ACC112 (cell line): ENCODE data around the gene TRIM2.

ENCODE experiments used
- H2AFZ ChIP-seq: fragments of 200-600 bp; sonication (generic); one replicate; pipeline ENCODE4 v1.6.0; 2017; ENCODE audit warnings: antibody characterized with exemption, low read length; ENCODE audit not compliant: unreplicated experiment
- H3K27ac ChIP-seq: fragments of 200-600 bp; sonication (generic); 2 replicates; pipeline ENCODE4 v1.5.1; 2014; ENCODE audit warnings: low read depth, mild to moderate bottlenecking, antibody characterized with exemption, low read length, moderate library complexity
- H3K27me3 ChIP-seq: fragments of 200-600 bp; sonication (generic); 2 replicates; pipeline ENCODE4 v1.6.1; 2014; ENCODE audit warnings: mild to moderate bottlenecking, antibody characterized with exemption, low read length, moderate library complexity, mixed read lengths; ENCODE audit not compliant: insufficient read depth
- H3K36me3 ChIP-seq: fragments of 200-600 bp; sonication (generic); 2 replicates; pipeline ENCODE4 v1.6.1; 2016; ENCODE audit warnings: mild to moderate bottlenecking, antibody characterized with exemption, low read length, moderate library complexity, mixed read lengths; ENCODE audit not compliant: insufficient read depth
- H3K4me1 ChIP-seq: fragments of 200-600 bp; sonication (generic); one replicate; pipeline ENCODE4 v1.6.1; 2016; ENCODE audit warnings: low read length, mixed read lengths; ENCODE audit not compliant: insufficient read depth, unreplicated experiment, control insufficient read depth
- H3K4me3 ChIP-seq: fragments of 200-600 bp; sonication (generic); 2 replicates; pipeline ENCODE4 v1.5.1; 2014; ENCODE audit warnings: mild to moderate bottlenecking, low read depth, low read length
- H3K79me2 ChIP-seq: fragments of 200-600 bp; sonication (generic); one replicate; pipeline ENCODE4 v1.6.0; 2016; ENCODE audit warnings: low read length; ENCODE audit not compliant: control insufficient read depth, unreplicated experiment, insufficient read depth

Gene TRIM2

DNA sequence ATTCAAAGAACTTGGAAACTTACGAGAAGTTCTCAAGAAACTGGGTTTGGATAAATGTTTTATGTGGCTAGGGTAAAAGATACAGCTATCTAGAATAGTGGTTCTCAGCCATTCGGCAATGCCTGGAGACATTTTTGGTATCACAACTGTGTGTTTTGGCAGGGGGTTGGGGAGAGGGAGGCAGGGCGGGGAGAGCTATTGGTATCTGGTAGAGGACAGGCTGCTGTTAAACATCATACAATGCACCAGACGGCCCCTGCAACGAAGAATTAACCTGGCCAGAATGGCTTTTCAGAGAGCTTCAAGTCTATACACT is 89.5 kb downstream of the TRIM2 start:
- no peaks in the 10 kb centered on the region for H3K79me2 ChIP-seq
- H3K27ac ChIP-seq = no peak overlapping the region
- no peaks in the 10 kb centered on the region for H3K4me1 ChIP-seq
- H3K4me3 ChIP-seq = no peak overlapping the region
- no peak overlapping the region for H2AFZ ChIP-seq
- no peaks in the 10 kb centered on the region for H3K27me3 ChIP-seq
- H3K36me3 ChIP-seq = peaks cover 8% of the 10 kb centered on the region; the same call in 1 of the 2 replicates

DNA sequence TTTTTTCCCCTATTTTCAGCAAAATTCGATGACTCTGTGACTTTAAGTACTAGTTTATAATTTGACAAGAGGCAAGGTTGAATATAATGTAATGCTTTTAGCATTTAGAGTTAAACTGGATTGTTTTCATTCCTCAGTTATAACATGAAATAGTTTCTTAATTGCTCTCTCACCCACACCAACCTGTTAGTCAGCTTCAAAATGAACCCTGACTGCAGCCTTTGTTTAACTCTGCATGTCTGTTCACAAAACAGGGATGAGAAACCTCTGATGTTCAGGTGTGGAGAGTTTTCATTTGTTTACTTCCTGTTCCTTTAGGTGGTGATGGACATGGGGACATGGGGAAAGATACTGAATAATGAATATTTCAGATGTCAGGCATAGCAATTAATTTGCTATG is 90.4 kb downstream of the TRIM2 start:
- H3K4me1 ChIP-seq = no peaks in the 10 kb centered on the region
- no peak overlapping the region for H2AFZ ChIP-seq
- H3K36me3 ChIP-seq = peaks cover 17% of the 10 kb centered on the region
- no peak overlapping the region for H3K27ac ChIP-seq
- no peaks in the 10 kb centered on the region for H3K79me2 ChIP-seq
- H3K4me3 ChIP-seq = no peak overlapping the region
- H3K27me3 ChIP-seq = no peaks in the 10 kb centered on the region

DNA sequence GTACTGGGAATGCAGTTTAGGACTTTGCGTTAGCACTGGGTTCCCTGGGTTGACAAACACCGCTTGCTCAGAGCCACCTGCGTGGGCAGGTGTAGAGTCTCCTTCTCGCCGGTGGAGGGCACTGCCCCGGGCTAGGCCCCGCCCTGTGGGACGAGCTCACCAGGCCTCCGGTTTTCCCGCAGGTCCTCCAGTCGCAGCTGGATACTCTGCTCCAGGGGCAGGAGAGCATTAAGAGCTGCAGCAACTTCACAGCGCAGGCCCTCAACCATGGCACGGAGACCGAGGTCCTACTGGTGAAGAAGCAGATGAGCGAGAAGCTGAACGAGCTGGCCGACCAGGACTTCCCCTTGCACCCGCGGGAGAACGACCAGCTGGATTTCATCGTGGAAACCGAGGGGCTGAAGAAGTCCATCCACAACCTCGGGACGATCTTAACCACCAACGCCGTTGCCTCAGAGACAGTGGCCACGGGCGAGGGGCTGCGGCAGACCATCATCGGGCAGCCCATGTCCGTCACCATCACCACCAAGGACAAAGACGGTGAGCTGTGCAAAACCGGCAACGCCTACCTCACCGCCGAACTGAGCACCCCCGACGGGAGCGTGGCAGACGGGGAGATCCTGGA is 91.0 kb downstream of the TRIM2 start:
- Histone ChIP-seq H3K79me2 (no peaks in the 10 kb centered on the region), H3K27ac (no peak overlapping the region), H3K36me3 (peaks cover 22% of the 10 kb centered on the region)

DNA sequence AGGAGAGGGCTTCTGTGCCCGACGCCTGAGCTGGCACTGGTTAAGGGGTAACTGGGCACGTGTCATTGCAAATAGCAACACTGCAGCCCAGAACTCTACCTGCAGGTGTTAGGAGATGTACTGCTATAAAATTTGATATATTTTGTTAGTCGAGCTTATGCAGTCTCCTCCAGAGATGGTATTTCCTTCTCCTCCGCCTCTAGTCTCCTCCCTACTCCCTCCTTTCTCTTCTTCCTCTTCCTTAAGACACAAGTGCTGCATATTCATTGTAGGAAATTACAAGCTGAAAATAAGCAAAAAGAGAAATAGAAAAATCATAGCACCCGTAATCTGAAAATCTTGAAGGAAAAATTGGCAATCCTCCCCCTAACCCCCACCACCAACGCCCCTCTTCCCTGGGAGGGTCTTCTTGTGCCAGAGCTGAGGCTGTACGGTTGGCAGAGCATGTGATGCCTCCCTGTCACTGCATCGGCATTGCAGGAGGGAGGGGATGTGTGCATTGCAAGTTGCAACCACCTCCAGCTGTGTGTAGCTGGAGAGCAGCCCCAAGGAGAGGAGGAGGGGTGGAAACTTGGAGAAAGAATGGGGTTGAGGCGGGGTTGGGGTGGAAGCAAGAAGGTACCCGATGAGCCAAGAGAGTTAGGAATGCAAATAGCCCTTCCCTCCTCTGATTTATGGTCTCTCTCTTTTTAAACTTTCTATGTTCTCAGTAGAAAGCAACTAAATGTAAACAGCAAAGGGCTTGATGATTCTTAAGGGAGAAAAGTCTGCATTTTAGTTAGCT is 92.0 kb downstream of the TRIM2 start:
- Histone ChIP-seq H2AFZ (no peak overlapping the region), H3K27me3 (no peaks in the 10 kb centered on the region), H3K4me3 (no peak overlapping the region), H3K36me3 (peaks cover 24% of the 10 kb centered on the region), H3K4me1 (no peaks in the 10 kb centered on the region), H3K79me2 (no peaks in the 10 kb centered on the region), H3K27ac (no peak overlapping the region)

More for the DNA sequence above, 91.0 kb downstream of the TRIM2 start:
- Histone ChIP-seq H3K4me3 (no peak overlapping the region), H3K27me3 (no peaks in the 10 kb centered on the region), H2AFZ (no peak overlapping the region), H3K4me1 (no peaks in the 10 kb centered on the region)

DNA sequence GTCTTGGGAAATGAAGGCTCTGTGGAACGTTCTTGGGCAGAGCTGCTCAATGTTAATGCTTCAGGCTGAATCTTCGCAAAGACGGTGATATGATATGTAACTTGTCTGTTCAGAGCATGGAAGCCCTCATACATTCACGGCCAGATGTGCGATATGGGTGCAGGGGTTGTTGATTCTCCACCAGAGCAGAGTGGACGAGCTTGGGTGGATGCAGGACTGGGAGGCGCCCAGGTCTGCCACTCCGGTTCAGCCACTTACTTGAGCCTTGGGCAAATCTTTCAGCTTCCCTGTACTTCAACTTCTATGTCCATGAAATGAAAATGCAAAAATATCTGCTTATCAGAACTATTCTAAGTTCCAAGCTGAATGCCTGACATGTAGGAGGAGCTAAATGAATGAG is 92.9 kb downstream of the TRIM2 start:
- no peak overlapping the region for H3K27ac ChIP-seq
- H3K79me2 ChIP-seq = no peaks in the 10 kb centered on the region
- H2AFZ ChIP-seq = no peak overlapping the region
- H3K4me1 ChIP-seq = no peaks in the 10 kb centered on the region
- H3K4me3 ChIP-seq = no peak overlapping the region
- peaks cover 25% of the 10 kb centered on the region for H3K36me3 ChIP-seq
- H3K27me3 ChIP-seq = no peaks in the 10 kb centered on the region

DNA sequence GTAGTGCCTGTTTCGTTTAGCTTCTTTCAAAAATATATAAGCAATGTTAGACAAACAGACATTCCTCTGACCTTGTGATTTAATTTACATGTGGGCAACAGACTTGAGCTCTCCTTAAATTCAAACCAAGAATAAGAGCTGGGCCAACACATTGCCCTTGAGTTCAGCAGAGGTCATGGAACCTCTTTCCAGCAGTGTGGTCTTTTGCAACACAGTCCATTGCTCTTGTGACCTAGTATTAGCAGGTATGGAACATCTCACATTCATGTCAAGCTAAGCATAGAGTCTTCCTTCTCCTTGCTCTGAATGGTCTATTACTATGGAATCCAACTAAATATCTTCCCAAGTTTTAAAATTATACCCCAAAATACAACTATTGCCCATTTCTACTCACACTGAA is 106.5 kb downstream of the TRIM2 start:
- H2AFZ ChIP-seq = no peak overlapping the region
- no peaks in the 10 kb centered on the region for H3K79me2 ChIP-seq
- H3K36me3 ChIP-seq = no peaks in the 10 kb centered on the region
- no peak overlapping the region for H3K4me3 ChIP-seq
- no peak overlapping the region for H3K27ac ChIP-seq
- H3K4me1 ChIP-seq = no peaks in the 10 kb centered on the region
- no peaks in the 10 kb centered on the region for H3K27me3 ChIP-seq

DNA sequence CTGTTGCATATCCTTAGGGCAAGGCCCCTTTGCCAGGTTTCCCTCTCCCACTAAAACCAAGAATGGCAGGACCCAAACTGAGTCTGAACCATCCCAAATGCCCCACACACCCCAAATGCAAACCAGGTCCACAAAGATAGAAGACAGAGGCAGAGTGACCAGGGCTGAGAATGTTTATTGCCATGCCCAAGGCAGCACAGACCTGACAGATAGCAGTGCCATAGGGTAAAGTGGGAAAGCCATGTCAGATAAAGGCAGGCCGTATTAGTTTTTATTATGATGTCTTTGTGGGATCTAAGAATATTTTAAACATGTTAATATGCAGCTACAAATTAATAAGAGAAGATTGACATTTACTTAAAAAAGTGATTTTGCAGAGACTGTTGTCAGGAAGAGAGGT is 110.7 kb downstream of the TRIM2 start:
- H3K79me2 ChIP-seq = no peaks in the 10 kb centered on the region
- no peak overlapping the region for H2AFZ ChIP-seq

DNA sequence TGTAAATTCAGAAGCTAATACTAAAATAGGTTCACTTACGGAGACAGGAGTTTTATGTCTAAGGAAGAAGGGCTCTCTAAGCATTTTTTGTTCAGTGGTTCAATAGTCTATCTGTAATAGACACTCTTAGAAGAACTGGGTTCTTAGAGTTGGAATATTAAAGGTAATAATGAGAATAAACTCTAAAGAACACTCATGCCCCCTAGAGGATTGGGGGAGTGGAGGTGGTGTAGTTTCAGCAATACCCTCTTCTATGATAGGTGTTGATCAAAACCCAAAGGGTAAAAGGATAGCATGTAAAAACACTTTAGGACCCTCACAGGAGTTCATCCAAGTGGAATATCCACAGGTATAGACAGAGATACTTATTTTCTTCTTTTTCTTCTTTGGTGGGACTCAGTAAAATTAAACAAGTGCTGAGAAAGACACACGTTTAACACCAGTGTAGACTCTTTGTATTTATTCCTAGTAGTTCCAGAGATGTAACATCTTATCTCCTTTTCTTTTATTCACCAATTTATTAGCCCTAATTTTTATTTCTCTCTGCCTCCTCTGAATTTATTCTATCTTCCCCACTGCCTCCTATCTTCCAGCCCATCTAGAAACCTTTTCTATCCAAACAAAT is 114.6 kb downstream of the TRIM2 start:
- no peaks in the 10 kb centered on the region for H3K36me3 ChIP-seq
- H3K4me1 ChIP-seq = no peaks in the 10 kb centered on the region
- no peak overlapping the region for H2AFZ ChIP-seq
- H3K4me3 ChIP-seq = no peak overlapping the region
- no peaks in the 10 kb centered on the region for H3K79me2 ChIP-seq
- no peaks in the 10 kb centered on the region for H3K27me3 ChIP-seq
- no peak overlapping the region for H3K27ac ChIP-seq

More for the DNA sequence above, 110.7 kb downstream of the TRIM2 start:
- no peaks in the 10 kb centered on the region for H3K36me3 ChIP-seq
- no peak overlapping the region for H3K27ac ChIP-seq
- H3K4me1 ChIP-seq = no peaks in the 10 kb centered on the region
- no peaks in the 10 kb centered on the region for H3K27me3 ChIP-seq
- H3K4me3 ChIP-seq = no peak overlapping the region

DNA sequence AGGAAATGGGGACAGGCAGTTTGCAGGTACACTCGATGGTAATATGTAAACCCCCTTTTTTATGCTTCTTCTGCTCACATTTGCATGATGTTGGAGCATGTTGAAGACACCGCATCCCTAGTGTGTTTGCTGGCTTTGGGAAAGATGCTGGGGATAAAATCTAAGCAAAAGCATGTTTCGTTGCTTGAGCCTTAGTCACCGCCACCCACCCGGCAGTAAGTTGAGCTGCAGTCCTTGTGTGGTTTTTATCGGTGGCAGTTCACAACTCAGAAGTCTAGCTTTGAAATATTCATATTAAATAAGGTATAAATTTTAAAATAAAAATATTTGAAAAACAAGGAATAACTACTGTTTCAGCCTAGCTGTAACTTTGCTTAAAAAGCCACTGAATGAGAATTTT is 118.5 kb downstream of the TRIM2 start:
- Histone ChIP-seq H2AFZ (no peak overlapping the region), H3K4me3 (no peak overlapping the region)

DNA sequence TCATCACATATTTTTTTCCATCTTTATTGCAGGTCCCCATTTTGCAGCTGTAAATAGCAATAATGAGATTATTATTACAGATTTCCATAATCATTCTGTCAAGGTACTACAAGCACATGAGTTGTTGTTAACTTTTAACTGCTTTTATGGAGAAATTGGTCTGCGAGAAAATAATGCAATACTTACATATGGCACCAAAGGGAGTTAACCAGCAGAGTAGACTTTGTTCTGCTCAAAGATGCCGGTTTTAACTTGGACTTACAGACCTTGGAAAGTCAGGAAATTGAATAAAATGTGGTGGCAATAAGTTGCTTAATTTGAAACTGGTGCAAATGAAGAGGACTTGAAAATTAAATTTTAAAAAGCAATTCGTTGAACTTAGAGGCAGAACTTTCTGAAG is 119.8 kb downstream of the TRIM2 start:
- Histone ChIP-seq H3K79me2 (no peaks in the 10 kb centered on the region), H3K27ac (no peak overlapping the region), H3K4me1 (peaks cover 11% of the 10 kb centered on the region), H3K4me3 (no peak overlapping the region), H2AFZ (no peak overlapping the region), H3K27me3 (no peaks in the 10 kb centered on the region), H3K36me3 (no peaks in the 10 kb centered on the region)

More for the DNA sequence above, 118.5 kb downstream of the TRIM2 start:
- H3K4me1 ChIP-seq = peaks cover 11% of the 10 kb centered on the region
- no peaks in the 10 kb centered on the region for H3K36me3 ChIP-seq
- H3K79me2 ChIP-seq = no peaks in the 10 kb centered on the region
- H3K27me3 ChIP-seq = no peaks in the 10 kb centered on the region
- H3K27ac ChIP-seq = no peak overlapping the region

DNA sequence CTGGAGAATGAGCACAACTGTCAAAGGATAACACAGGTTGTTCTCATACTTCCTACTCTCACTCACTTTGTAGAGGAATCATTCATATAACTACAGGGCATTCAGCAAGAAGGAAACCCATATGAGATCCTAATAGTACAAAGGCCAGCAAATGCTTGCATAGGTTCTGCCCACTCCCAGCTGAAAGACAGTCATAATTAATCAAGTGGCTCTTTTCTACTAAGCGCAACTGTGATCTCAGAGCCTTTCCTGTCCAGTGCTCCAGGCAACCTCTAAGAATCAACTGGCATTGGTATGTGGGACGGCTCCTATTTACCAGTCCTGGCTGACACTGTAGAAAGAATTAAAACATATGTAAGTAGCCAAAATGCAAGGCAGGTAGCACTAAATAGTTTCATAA is 121.3 kb downstream of the TRIM2 start:
- Histone ChIP-seq H3K79me2 (no peaks in the 10 kb centered on the region), H2AFZ (no peak overlapping the region), H3K36me3 (no peaks in the 10 kb centered on the region), H3K27ac (no peak overlapping the region), H3K4me3 (no peak overlapping the region), H3K4me1 (peaks cover 11% of the 10 kb centered on the region), H3K27me3 (no peaks in the 10 kb centered on the region)
